GM21825 (cell line): ENCODE results near the gene ARID1B.

Experiments
- ATAC-seq: cut with Tn5 transposase; IDR thresholded peaks from one replicate; pipeline ENCODE4 v1.9.1; 2021; ENCODE audit warnings: mild to moderate bottlenecking, moderate library complexity; ENCODE audit not compliant: unreplicated experiment

The ARID1B gene

DNA sequence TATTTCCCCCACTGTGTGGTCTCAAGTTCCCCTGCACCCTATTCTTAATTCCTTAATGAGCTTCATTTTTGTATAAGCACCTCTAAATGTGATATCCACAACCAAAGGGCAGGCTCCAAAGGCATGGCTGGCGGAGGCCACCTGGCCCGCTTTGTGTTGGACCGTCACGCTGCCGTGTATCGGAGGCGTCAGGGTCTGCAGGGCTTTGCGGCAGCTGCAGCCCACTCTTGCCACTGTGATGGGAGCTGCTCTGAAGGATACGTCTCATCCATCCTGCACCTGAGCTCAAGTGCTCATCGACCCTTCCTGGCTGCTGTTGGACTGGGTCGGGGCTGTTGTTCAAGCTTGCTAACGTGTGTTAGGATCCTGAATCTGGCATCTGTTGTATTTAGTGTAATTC is 177.6 kb downstream of the ARID1B start:
- no peak for ATAC-seq

DNA sequence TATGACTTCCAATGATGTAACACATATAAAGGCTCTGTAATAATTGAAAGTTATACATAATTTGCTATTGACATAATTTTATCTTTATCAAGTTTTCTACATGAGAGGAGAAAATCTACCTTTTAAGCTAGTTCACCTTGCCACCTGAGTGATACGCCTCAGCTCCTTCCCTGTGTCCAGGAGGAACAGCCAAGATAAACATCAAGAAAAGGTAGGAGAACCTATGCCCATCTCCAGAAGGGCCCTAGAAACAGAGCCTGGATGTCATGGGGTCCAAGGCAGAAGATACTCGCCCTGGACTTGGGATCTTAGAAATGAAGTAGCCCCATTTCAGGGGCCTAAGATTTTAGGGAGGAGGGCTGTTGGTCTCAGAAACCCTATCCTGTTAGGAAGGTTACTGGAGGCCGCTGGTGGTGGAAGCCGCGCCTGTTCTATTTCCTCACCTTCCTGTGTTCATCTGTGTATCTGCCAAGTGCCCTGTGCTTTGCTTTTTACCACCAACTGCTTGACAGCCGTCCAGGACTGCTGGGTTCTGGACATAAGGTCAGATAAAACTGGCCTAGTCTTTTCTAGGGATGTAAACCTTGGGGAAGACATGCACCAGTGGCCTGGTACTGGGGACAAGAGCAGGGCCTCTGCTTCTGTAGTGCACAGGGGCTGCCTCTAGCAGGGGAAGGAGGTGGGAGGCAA is 178.5 kb downstream of the ARID1B start:
- no peak for ATAC-seq

DNA sequence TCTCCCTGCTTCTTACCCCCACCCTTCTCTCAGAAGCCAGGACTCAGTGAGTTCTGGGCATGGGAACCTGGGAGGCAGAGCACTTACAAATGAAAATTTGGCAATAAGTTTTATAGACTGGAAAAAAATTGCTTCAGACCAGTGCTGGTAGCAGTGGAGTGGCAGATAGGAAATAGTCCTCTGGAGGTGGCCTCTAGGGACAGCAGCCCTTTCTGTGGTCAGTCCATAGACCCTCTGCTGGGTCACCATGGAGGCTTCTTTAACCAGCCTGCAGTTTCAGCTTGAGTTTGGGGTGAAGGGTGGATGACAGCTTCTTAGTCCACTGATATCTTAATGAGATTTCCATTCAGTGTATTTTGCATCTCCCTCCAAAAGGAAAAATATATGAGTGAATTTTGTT is 179.1 kb downstream of the ARID1B start:
- no peak for ATAC-seq

DNA sequence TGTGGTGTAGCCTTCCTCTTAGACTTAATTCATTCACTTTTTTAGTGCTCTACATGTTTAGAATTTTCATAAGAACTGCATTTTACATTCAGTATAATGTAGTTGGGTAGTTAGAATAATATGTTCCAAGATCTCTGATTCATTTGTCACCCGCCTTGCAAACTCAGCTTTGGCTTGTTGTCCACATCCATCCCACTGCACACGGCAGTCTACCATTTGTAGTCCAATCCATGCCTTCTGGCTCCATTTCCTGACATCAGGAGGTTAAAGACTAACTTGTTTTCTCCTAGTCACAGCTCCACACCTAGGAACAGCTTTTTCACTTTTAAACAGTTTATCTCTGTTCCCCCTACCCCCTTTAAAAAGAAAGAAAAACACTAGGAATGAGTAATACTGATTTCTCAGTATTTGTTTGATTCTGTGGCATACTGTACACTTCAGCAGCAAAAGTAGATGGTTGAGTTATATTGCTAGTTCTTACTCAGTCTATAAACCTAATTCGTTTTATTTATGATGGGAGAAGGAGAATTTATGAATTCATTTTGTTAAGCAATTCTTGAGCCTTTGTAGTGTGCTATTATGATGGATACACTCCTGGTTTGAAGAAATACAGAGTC is 180.9 kb downstream of the ARID1B start:
- ATAC-seq: no peak

DNA sequence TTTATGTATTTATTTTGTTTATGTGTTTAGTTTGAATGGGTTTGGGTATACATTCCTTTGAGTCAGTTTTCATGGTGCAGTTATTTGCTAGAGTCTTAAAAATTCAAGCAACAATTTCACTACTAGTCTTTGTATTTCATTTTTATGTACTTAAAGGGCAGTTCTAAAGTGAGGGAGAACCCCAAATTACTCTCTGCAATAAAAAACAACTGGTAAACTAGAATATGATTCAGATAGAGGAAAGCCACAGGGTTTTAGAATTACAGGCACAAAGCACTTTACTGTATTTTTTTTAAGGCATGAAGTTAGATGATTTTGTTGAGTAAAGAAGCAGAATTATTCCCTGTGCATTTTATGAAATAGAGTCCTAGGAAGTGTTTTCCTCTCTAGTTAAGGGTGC is 183.3 kb downstream of the ARID1B start:
- ATAC-seq: no peak

DNA sequence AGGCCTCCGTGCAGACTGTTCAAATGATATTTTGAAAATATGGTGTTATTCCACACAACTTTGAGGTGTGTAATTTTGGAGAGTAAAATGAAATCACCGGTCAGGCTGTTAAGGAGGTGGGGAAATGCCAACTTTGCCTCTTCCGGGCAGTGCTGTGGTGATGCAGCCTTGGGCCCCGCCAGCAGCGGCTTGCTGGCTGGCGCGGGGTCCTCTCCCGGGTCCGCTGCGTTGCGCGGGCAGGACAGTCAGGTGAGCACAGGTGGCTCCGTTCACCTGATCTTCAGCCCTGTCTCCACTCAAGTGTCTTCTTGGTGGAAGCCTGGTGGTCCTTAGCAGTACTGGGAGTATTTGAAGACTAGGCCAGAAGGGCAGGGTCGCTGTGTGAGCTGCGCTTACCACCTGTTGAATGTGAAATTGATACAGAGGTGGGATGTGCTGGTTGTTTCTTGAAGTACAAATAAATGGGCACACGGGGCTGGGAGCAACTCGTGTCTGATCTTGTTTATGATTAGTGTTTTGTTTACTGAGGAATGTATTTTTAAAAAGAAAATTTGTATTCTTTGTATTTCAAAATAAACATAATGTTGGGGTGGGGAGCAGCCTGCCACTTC is 184.2 kb downstream of the ARID1B start:
- no peak for ATAC-seq

DNA sequence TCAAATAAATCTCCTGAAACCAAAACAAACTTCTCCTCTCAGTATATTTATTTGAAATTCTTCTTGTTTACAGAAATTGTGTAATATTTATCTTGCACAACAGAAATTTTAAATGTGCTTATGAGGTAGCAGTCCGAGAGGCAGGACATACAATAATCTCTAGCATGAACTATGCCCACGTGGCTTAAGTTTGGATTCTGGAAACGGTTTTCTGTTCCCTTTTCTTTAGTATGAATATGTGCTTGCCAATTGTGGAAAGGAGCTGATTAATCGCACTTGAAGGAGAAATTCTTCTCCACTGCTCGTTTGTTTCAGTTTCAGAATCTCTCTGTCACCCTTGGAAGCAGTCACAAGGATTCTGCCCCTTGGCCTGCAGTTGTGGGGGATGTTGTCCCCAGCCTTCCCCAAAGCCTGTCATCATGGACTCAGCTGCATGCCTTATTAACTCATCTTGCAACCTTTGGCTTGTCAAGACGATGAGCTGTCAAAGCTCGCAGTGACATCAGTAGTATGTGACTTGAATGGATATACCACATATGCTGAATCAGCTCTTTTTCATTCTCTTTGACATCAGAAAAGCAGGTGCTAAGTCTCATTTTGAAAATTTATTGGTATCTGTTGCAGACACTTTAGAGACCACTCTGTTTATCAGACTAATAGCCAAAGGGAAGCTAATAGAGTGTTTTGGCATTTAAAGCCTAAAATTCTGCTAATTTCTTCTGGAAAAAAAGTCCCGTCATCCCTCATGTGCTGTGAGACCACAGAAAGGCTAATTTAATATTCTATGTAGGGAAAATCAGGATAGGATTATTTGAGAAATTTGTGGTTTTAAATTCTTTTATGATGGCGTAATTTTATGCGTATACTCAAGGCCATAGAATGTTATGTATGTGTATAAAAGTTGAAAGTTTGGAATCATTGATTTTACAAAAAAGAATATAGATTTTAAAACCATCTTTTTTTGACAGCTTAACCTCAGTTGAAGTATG is 186.8 kb downstream of the ARID1B start:
- ATAC-seq: no peak

DNA sequence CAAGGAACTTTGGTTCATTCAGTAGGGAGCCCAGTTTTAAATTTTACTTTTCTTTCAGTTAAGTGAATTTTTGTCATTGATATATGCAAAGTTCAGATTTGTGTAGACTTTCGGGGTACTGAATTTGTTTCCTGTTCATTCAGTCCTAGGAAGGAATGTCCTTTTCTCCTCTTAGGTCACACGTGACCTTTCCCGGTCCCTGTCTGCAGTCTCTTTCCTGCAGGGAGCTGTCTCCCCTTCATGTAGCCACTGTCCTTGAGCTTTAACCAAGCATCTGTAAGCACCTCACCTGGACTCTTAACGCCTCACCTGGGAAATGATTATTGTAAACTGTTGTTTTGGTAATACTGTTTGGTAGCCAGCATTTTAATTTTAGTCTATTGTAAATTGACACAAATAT is 190.7 kb downstream of the ARID1B start:
- no peak for ATAC-seq

DNA sequence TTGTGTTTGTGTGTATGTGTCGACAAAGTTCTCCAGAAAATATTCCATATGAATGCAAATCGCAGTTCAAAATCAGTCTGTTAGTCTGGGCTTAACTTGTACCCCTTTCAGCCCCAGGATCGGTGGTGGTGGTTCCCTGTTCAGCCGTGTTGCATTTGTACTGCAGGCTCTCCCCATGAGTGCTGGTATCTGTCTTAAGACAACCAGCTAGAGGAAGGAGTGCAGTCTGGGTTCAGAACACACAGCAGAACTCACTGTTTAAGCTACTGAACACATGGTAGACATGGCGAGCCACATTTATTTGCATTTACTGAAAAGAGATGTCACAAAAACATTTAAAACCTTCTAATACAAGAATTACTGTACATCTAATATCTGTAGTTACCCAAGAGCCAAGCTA is 192.1 kb downstream of the ARID1B start:
- ATAC-seq: no peak

DNA sequence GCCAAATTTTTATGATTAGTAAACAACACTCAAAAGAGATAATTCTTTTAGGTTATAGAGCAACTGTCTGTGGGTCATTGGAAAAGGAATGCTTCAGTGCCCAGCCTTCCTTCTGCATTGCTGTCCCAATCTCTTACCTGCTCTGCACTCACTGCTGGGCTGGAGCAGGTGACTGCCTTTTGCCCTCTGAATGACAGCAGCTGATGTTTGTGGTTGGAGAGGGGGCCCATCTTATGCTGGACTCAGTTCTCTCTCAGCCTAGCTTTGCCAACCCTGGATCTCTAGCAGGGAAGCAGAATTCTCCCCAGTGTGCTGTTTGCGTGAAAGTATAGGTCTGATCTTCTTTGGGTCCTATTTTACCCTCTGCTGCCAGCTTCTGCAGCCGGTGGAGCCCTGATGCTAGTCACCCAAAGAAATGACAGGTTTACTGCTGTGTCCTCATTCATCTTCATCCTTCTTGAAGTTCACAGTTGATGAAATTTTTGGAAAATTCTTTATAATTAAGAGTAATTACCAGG is 193.5 kb downstream of the ARID1B start:
- no peak for ATAC-seq

DNA sequence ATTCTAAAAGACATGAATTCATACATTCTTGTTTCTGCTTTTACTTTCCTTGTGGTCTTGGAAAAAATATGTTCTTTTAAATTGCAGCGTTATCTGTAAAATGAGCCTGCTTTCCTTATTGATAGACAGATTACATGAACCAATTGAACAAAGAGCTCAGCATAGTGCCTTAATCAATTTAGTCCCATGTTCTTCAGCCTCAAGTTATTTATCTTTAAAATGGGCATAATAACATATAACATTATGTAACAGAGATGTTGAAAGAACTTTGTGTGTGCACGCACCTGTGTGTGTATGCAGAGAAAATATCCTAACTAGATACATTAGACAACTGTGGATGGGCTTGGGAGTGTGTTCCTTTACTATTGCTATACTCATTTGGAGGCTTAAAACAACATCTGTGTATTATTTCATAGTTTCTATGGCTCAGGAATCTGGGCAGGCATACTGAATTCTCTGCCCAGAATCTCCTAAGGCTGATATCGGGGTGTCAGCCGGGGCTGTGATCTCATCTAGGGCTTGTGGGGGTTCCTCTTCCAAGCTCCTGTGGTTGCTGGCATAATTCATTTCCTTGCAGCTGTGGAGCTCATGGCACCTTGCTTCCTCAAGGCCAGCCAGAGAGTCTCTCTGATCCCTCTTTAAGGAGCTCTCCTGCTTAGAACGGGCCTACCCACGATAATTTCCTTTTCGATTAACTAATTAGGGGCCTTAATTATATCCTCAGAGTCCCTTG is 194.1 kb downstream of the ARID1B start:
- no peak for ATAC-seq

DNA sequence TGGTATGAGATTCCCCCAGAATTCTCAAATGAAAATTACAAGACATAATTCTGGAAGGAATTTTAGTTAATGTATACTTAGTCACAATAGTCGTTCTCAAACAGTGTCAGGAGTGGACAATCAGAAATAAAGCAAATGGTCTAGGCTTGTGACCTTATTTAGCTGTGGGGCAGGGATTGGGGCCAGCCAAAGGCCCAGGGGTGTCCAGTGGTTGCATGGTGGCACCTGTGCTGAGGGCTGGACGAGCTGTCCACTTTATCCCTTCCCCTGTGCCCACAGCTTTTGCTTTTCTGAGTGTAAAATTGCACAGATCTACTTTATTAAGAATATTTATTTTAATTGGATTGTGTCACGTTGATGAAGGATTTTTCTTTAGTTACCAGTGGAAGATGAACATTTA is 195.0 kb downstream of the ARID1B start:
- no peak for ATAC-seq

DNA sequence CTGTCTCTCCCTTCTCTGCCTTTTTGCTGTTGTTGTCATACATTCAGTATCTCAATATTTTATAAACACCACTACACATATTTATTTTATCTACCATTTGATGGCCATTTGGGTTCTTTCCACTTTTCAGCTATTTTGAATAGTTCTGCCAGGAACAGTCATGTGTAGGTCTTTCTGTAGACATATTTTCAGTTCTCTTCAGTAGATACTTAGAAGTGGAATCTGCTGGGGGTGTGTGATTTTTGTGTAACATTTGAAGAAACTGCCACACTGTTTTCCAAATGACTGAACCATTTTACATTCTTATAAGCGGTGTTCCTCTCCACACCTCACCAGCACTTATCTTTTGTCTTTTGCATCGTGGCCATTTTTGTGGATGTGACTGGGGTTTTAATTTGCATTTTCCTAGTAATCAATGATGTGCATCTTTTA is 197.7 kb downstream of the ARID1B start:
- ATAC-seq: no peak

DNA sequence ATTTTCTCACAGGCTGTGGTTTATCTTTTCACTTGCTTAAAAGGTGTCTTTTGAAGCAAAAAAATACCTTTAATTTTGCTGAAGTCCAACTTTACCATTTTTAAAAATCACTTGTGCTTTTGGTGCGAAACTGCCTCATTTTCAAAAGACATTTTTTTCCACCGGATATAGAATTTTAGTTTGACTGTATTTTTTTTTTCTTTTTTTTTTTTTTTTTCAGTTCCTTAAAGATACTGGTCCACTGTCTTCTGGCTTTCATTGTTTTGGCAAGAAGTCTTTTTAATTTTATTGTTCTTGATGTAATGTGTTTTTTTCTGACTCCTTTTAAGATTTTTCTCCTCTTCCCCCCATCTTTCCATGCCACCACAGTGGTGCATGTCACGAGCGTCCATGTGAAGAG is 198.2 kb downstream of the ARID1B start:
- no peak for ATAC-seq

DNA sequence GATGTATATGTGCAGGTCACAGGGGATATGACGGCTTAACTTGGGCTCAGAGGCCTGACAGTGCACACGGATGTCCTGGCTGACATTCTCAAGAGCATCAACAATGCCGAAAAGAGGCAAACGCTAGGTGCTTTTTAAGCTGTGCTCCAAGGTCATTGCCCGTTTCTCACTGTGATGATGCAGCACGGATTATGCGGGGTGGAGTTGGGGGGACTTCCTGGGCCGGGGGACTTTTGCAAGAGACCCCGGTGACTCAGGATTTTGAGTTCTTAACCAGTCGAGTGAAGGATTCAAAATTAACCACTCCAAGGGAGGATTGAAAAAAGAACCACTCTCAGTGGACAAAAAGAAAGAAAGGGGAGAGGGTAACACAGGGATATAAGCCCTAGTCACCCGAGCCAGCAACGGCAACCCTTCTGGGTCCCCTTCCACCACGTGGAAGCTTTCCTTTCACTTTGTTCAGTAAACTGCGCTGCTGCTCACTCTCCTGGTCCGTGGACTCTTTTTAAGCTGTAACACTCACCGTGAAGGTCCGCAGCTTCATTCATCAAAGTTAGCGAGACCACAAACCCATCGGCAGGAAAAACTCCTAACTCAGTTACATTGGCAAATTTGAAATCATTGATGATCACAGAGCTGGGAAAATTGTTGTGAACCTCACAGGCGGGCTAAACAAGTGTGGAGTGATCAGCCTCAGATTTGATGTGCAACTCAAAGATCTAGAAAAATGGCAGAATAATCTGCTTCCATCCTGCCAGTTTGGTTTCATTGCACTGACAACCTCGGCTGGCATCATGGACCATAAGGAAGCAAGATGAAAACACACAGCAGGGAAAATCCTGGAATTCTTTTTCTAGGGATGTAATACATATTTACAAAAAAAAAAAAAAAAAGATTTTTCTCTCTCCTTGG is 199.3 kb downstream of the ARID1B start:
- no peak for ATAC-seq

DNA sequence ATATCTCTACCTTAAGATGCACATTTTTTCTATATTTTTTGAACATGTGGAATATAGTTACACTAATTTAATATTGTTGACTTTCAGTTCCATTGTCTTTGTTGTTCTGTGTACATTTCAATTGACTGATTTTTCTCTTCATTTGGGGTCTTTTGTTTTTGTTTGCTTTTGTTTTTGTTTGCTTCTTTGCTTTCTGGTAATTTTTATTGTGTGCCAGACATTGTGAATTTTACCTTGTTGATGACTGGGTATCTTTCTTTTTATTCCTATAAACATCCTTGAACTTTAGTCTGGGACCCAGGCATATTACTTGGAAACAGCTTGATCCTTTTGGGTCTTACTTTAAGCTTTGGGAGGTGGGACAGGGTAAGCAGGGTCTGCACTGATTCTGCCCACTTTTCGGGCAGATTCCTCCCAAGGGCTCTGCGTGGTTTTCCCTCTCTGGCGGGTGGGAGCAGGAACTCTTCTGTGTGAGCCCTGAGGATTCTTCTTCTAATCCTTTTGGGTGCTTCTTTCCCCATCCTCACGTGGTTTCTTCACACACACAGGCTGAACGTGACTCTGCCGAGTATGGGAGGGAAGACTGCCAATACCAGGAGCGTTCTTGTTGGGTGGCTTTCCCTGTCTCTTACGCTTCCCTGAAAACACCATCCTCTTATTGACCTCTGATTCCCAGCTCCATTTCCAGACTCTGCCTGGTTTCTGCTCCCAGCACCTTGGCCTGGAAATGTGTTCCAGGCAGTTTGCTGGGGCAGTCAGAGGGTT is 200.5 kb downstream of the ARID1B start:
- no peak for ATAC-seq

DNA sequence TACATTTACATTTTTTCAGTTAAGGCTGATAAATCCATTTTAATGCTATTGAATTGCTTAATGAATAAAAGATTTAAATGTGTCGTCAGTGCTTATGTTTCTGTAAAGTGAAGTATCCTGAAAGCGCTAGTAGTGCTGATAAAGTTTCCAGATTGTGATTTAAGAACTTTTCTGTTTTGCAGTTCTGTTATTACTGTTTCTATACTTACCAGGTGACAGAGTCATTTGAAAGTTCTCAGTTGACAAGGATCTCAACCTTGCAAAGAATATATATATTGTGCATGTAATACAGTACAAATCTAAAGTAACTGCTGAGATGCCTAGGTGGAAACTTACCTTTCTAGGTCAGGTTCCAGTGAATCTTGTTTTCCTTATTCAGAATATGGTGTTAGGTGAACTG is 201.8 kb downstream of the ARID1B start:
- no peak for ATAC-seq

DNA sequence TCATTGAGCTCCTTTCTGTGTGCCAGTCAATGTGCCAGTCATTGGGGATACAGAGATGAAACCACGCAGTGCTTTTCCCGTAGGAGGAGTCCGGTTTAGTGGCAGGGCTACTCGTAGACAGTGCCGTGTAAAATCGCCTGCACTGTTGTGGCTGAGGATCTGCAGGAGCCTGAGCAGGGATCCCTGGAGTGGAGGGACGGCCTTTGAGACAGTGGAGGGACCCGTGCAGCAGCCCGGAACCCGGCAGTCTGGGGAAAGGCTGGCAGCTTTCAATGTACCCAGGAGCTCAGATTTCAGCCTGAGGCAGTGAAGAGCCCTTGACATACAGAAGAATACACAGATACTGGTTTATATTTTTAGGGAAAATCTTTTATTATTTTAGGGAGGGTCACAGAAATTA is 203.3 kb downstream of the ARID1B start:
- no peak for ATAC-seq

DNA sequence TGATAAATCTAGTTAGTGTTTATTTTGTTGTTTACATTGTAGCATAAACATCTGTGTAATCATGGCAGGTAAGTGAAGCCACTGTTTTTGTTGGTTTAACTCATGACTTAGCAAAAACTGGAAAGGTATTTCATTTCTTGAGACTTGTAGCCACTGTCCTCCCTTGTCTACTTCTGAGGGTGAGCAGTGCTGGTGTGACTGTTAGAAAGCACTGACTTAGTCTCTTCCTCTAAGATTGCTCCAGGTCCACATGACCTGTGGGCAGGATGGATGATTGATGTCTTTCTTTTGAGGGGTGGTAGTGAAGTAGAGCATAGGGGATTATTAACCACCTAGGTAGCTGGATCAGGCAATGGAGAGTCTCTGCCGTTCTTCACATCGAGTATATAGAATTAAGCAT is 203.8 kb downstream of the ARID1B start:
- no peak for ATAC-seq
